ENCODE measurements around the gene TBC1D1.
A peak's percentile ranks its signal among the peaks of the same experiment; 100 is the strongest.

TBC1D1 gene

DNA sequence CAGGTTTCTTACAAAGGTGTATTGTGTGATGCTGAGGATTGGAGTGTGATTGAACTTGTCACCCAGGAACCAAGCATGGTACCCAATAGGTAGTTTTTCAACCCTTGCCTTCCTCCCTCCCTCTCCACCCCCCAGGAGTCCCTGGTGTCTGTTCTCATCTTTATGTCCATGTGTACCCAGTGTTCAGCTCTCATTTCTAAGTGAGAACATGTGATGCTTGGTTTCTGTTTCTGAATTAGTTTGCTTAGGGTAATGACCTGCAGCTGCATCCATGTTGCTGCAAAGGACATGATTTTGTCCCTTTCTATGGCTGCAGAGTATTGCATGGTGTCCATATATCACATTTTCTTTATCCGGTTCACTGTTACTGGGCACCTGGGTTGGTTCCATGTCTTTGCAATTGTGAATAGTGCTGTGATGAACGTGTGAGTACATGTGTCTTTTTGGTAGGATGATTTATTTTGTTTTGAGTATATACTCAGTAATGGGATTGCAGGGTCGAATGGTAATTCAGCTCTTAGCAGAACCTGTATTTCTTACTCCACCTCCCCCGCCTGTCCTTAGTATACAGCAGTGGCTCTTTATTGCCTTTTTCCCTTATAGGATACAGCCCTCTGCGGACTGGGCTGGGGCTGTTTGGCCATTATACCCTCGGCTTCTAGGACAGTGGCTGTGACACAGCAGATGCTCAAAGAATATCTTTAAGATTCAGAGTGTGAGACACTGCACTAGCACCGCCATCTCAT, 214.8 kb downstream of the TBC1D1 start:
- H3K27me3 ChIP-seq (ENCODE audit: control insufficient read depth in 1 of 2, insufficient read depth in 1 of 2, low read length in 2 of 2) = no peaks in the 10 kb centered on the region

DNA sequence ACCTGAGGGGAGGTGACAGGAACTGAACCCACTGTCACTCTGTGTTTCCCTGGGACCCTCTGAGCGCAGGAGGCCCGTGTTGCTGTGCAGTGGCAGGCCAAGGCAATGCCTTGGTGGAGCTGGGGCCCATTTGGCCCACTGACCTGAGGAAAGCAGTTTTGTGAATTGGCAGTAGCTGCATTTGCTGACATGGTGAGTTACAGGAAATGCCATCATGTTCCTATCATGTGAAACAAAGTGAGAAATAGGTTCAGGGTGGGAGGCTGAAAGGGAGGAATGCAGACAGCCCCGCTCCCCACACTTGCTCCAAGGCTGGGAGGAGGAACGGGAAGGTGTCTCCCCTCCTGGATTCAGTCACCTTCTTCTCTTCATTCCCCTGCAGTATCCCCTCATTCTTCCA, 215.4 kb downstream of the TBC1D1 start:
- Histone ChIP-seq H3K79me1 (replicated peaks; ENCODE audit: low read length, poor library complexity, severe bottlenecking) (peaks cover 7% of the 10 kb centered on the region), H4K91ac (ENCODE audit: low read length) (peak overlapping the region; percentile 34)
- WGBS = 93% methylated on average over 4 of the region's 4 CpGs

More for the DNA sequence above, 214.8 kb downstream of the TBC1D1 start:
- H2AK5ac ChIP-seq (ENCODE audit: low read length, severe bottlenecking) = no peak overlapping the region
- 60% methylated on average over 7 of the region's 7 CpGs for WGBS
- H3K18ac ChIP-seq (ENCODE audit: low read depth in 1 of 2, low read length in 2 of 2) = peak overlapping the region in 1 of 2 experiments; percentile 86
- no peak overlapping the region for H3K4ac ChIP-seq (ENCODE audit: low read depth in 1 of 2, low read length in 2 of 2)
- H3K9ac ChIP-seq (ENCODE audit: low read length) = no peak overlapping the region
- no peak overlapping the region for H4K8ac ChIP-seq (ENCODE audit: low read length)
- H3K4me3 ChIP-seq (ENCODE audit: insufficient read depth in 1 of 2, low read depth in 1 of 2, low read length in 2 of 2) = no peak overlapping the region
- H2BK12ac ChIP-seq (ENCODE audit: low read length in 2 of 2) = peak overlapping the region; percentile 61 to 82
- no peak overlapping the region for H2BK15ac ChIP-seq (ENCODE audit: low read depth, poor library complexity, severe bottlenecking)
- no peak overlapping the region for H2BK5ac ChIP-seq (ENCODE audit: low read depth, low read length, poor library complexity, severe bottlenecking)
- H3K27ac ChIP-seq (ENCODE audit: low read length, poor library complexity, severe bottlenecking) = no peak overlapping the region
- H2BK120ac ChIP-seq (ENCODE audit: low read depth, low read length) = peak overlapping the region; percentile 27
- no peak overlapping the region for H2AFZ ChIP-seq (ENCODE audit: low read depth, low read length)
- peaks cover 16% of the 10 kb centered on the region for H3K4me1 ChIP-seq (ENCODE audit: control insufficient read depth, insufficient read depth, low read depth, low read length)
- no peak overlapping the region for H3K14ac ChIP-seq (ENCODE audit: low read length in 2 of 2)
- H3K79me1 ChIP-seq (replicated peaks; ENCODE audit: low read length, poor library complexity, severe bottlenecking) = peaks cover 7% of the 10 kb centered on the region
- H3K4me2 ChIP-seq (ENCODE audit: low read length, poor library complexity, severe bottlenecking) = no peak overlapping the region
- no peak overlapping the region for H4K91ac ChIP-seq (ENCODE audit: low read length)
- no peaks in the 10 kb centered on the region for H3K9me3 ChIP-seq (ENCODE audit: control insufficient read depth, low read length)
- H3K23ac ChIP-seq (ENCODE audit: low read length in 2 of 2) = no peak overlapping the region
- H3K36me3 ChIP-seq (ENCODE audit: control insufficient read depth in 1 of 2, insufficient read depth in 2 of 2, low read depth in 1 of 2, low read length in 2 of 2) = peaks cover 9 to 28% of the 10 kb centered on the region in 2 experiments
- no peak for DNase-seq

GRCh38 chr4:38106886-38107514, 216.1 kb downstream of the TBC1D1 start:
- peaks cover 7% of the 10 kb centered on the region for H3K79me1 ChIP-seq (replicated peaks; ENCODE audit: low read length, poor library complexity, severe bottlenecking)

More for the DNA sequence above, 215.4 kb downstream of the TBC1D1 start:
- Histone ChIP-seq H4K8ac (ENCODE audit: low read length) (peak overlapping the region; percentile 73), H3K4me2 (ENCODE audit: low read length, poor library complexity, severe bottlenecking) (no peak overlapping the region), H2BK15ac (ENCODE audit: low read depth, poor library complexity, severe bottlenecking) (peak overlapping the region; percentile 12), H3K4ac (ENCODE audit: low read depth in 1 of 2, low read length in 2 of 2) (peak overlapping the region in 1 of 2 experiments; percentile 88), H2BK5ac (ENCODE audit: low read depth, low read length, poor library complexity, severe bottlenecking) (no peak overlapping the region), H3K23ac (ENCODE audit: low read length in 2 of 2) (peak overlapping the region in 1 of 2 experiments; percentile 57), H3K4me1 (ENCODE audit: control insufficient read depth, insufficient read depth, low read depth, low read length) (peaks cover 13% of the 10 kb centered on the region), H3K36me3 (ENCODE audit: control insufficient read depth in 1 of 2, insufficient read depth in 2 of 2, low read depth in 1 of 2, low read length in 2 of 2) (peaks cover 9 to 28% of the 10 kb centered on the region in 2 experiments), H2BK120ac (ENCODE audit: low read depth, low read length) (peak overlapping the region; percentile 27), H3K18ac (ENCODE audit: low read depth in 1 of 2, low read length in 2 of 2) (peak overlapping the region; percentile 84 to 86), H2AFZ (ENCODE audit: low read depth, low read length) (no peak overlapping the region), H3K4me3 (ENCODE audit: insufficient read depth in 1 of 2, low read depth in 1 of 2, low read length in 2 of 2) (no peak overlapping the region), H3K14ac (ENCODE audit: low read length in 2 of 2) (peak overlapping the region in 1 of 2 experiments; percentile 61), H3K27ac (ENCODE audit: low read length, poor library complexity, severe bottlenecking) (no peak overlapping the region), H3K9ac (ENCODE audit: low read length) (no peak overlapping the region), H2AK5ac (ENCODE audit: low read length, severe bottlenecking) (no peak overlapping the region), H3K27me3 (ENCODE audit: control insufficient read depth in 1 of 2, insufficient read depth in 1 of 2, low read length in 2 of 2) (no peaks in the 10 kb centered on the region), H3K9me3 (ENCODE audit: control insufficient read depth, low read length) (no peaks in the 10 kb centered on the region), H2BK12ac (ENCODE audit: low read length in 2 of 2) (peak overlapping the region; percentile 61 to 82)
- DNase-seq = no peak

DNA sequence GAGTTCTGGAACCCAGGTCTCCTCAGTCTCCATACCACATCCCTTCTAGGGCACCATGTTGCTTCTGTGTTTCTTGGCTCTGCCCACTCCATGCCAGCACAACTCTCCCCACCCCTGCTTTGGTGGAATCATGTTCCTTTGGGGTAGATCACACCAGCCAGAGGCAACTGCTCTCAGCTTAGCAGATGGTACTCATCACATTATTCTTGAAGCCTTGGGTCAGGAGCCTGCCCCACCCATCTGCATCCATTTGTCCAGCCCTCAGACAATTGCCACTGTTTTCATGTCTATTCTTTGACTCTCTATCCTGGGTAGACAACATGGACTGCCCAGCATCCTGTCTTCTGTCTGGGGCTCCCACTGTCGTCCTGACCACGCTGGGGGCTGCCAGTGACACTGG, 216.9 kb downstream of the TBC1D1 start:
- WGBS = 93% methylated on average over 2 of the region's 2 CpGs

More at GRCh38 chr4:38106886-38107514, 216.1 kb downstream of the TBC1D1 start:
- H2AK5ac ChIP-seq (ENCODE audit: low read length, severe bottlenecking) = no peak overlapping the region
- no peak overlapping the region for H3K4me3 ChIP-seq (ENCODE audit: insufficient read depth in 1 of 2, low read depth in 1 of 2, low read length in 2 of 2)
- peak overlapping the region; percentile 61 to 83 for H2BK12ac ChIP-seq (ENCODE audit: low read length in 2 of 2)
- peaks cover 13% of the 10 kb centered on the region for H3K4me1 ChIP-seq (ENCODE audit: control insufficient read depth, insufficient read depth, low read depth, low read length)
- no peak overlapping the region for H2BK120ac ChIP-seq (ENCODE audit: low read depth, low read length)
- peak overlapping the region in 1 of 2 experiments; percentile 59 for H3K4ac ChIP-seq (ENCODE audit: low read depth in 1 of 2, low read length in 2 of 2)
- H2BK5ac ChIP-seq (ENCODE audit: low read depth, low read length, poor library complexity, severe bottlenecking) = no peak overlapping the region
- H2BK15ac ChIP-seq (ENCODE audit: low read depth, poor library complexity, severe bottlenecking) = no peak overlapping the region
- over 99% methylated on average over 9 of the region's 10 CpGs for WGBS
- H3K18ac ChIP-seq (ENCODE audit: low read depth in 1 of 2, low read length in 2 of 2) = peak overlapping the region; percentile 46 to 84
- no peak overlapping the region for H3K27ac ChIP-seq (ENCODE audit: low read length, poor library complexity, severe bottlenecking)
- H3K9ac ChIP-seq (ENCODE audit: low read length) = no peak overlapping the region
- H3K4me2 ChIP-seq (ENCODE audit: low read length, poor library complexity, severe bottlenecking) = no peak overlapping the region
- H2AFZ ChIP-seq (ENCODE audit: low read depth, low read length) = no peak overlapping the region
- peaks cover 9 to 28% of the 10 kb centered on the region in 2 experiments for H3K36me3 ChIP-seq (ENCODE audit: control insufficient read depth in 1 of 2, insufficient read depth in 2 of 2, low read depth in 1 of 2, low read length in 2 of 2)
- peak overlapping the region in 1 of 2 experiments; percentile 15 for H3K14ac ChIP-seq (ENCODE audit: low read length in 2 of 2)
- H3K27me3 ChIP-seq (ENCODE audit: control insufficient read depth in 1 of 2, insufficient read depth in 1 of 2, low read length in 2 of 2) = no peaks in the 10 kb centered on the region
- H3K9me3 ChIP-seq (ENCODE audit: control insufficient read depth, low read length) = no peaks in the 10 kb centered on the region
- peak overlapping the region; percentile 73 for H4K8ac ChIP-seq (ENCODE audit: low read length)
- DNase-seq = no peak
- H3K23ac ChIP-seq (ENCODE audit: low read length in 2 of 2) = no peak overlapping the region
- peak overlapping the region; percentile 80 for H4K91ac ChIP-seq (ENCODE audit: low read length)

More for the DNA sequence above, 216.9 kb downstream of the TBC1D1 start:
- Histone ChIP-seq H3K79me1 (replicated peaks; ENCODE audit: low read length, poor library complexity, severe bottlenecking) (peaks cover 9% of the 10 kb centered on the region), H3K4me1 (ENCODE audit: control insufficient read depth, insufficient read depth, low read depth, low read length) (peaks cover 13% of the 10 kb centered on the region), H3K9me3 (ENCODE audit: control insufficient read depth, low read length) (no peaks in the 10 kb centered on the region), H3K27ac (ENCODE audit: low read length, poor library complexity, severe bottlenecking) (no peak overlapping the region), H3K4me3 (ENCODE audit: insufficient read depth in 1 of 2, low read depth in 1 of 2, low read length in 2 of 2) (no peak overlapping the region), H2AK5ac (ENCODE audit: low read length, severe bottlenecking) (no peak overlapping the region), H4K91ac (ENCODE audit: low read length) (no peak overlapping the region), H3K4me2 (ENCODE audit: low read length, poor library complexity, severe bottlenecking) (no peak overlapping the region), H2AFZ (ENCODE audit: low read depth, low read length) (no peak overlapping the region), H3K23ac (ENCODE audit: low read length in 2 of 2) (no peak overlapping the region), H4K8ac (ENCODE audit: low read length) (no peak overlapping the region), H3K9ac (ENCODE audit: low read length) (no peak overlapping the region), H2BK15ac (ENCODE audit: low read depth, poor library complexity, severe bottlenecking) (no peak overlapping the region), H3K4ac (ENCODE audit: low read depth in 1 of 2, low read length in 2 of 2) (peak overlapping the region in 1 of 2 experiments; percentile 10), H2BK12ac (ENCODE audit: low read length in 2 of 2) (peak overlapping the region in 1 of 2 experiments; percentile 48), H3K36me3 (ENCODE audit: control insufficient read depth in 1 of 2, insufficient read depth in 2 of 2, low read depth in 1 of 2, low read length in 2 of 2) (peaks cover 8 to 24% of the 10 kb centered on the region in 2 experiments), H3K14ac (ENCODE audit: low read length in 2 of 2) (peak overlapping the region in 1 of 2 experiments; percentile 41), H3K18ac (ENCODE audit: low read depth in 1 of 2, low read length in 2 of 2) (peak overlapping the region; percentile 18 to 58), H3K27me3 (ENCODE audit: control insufficient read depth in 1 of 2, insufficient read depth in 1 of 2, low read length in 2 of 2) (no peaks in the 10 kb centered on the region), H2BK120ac (ENCODE audit: low read depth, low read length) (no peak overlapping the region), H2BK5ac (ENCODE audit: low read depth, low read length, poor library complexity, severe bottlenecking) (no peak overlapping the region)
- DNase-seq = no peak

Measured in mesenchymal stem cell (in vitro differentiated cells and primary cell).